ENCODE data around the gene MAPK6.

GRCh38 chr15:52018693-52019393, at the start of gene MAPK6:
- peak in 1 of 3 experiments; percentile 17 for TF ChIP-seq CTCF (IDR thresholded peaks at IDR 0.05)
- peak; percentile 85 for TF ChIP-seq POLR2A (IDR thresholded peaks at IDR 0.05; ENCODE audit: low read depth)
- TF ChIP-seq EP300 (IDR thresholded peaks at IDR 0.05) = no peak
- peak; percentile 94 to 97 for TF ChIP-seq POLR2AphosphoS5 (IDR thresholded peaks at IDR 0.05)

Measured in esophagus muscularis mucosa (tissue), 4 donors.